Mesenchymal stem cell (in vitro differentiated cells and primary cell): ENCODE results near the gene ZBTB7B.
A peak's percentile ranks its signal among the peaks of the same experiment; 100 is the strongest.
"Not testable (repeated sequence)": the region's sequence is repeated elsewhere in the genome, so short reads cannot be mapped to it uniquely, and the experiment has no call there.

Source experiments
- DNase-seq: peaks from one replicate; pipeline ENCODE4 v3.0.0-alpha.2; 2013
- H2AFZ ChIP-seq: one replicate; pipeline ENCODE4 v1.6.1; 2013; ENCODE audit warnings: low read depth, mild to moderate bottlenecking, control low read depth, inconsistent platforms, low read length, moderate library complexity
- H2AK5ac ChIP-seq: 2 replicates; pipeline ENCODE4 v1.6.1; 2013; ENCODE audit warnings: low read length, moderate library complexity, mild to moderate bottlenecking, inconsistent platforms; ENCODE audit not compliant: severe bottlenecking
- H2BK120ac ChIP-seq: one replicate; pipeline ENCODE4 v1.6.1; 2013; ENCODE audit warnings: low read depth, mild to moderate bottlenecking, inconsistent platforms, low read length, moderate library complexity
- H2BK12ac ChIP-seq, 2 experiments: one replicate each; pipeline ENCODE4 v1.6.1; 2013; ENCODE audit warnings: inconsistent platforms in 2 of 2, low read length in 2 of 2, mild to moderate bottlenecking in 2 of 2, moderate library complexity in 2 of 2, control low read depth in 1 of 2
- H2BK15ac ChIP-seq: one replicate; pipeline ENCODE4 v1.6.1; 2013; ENCODE audit warnings: mild to moderate bottlenecking, low read depth, inconsistent platforms; ENCODE audit not compliant: poor library complexity, severe bottlenecking
- H2BK5ac ChIP-seq: 2 replicates; pipeline ENCODE4 v1.6.1; 2013; ENCODE audit warnings: low read depth, mild to moderate bottlenecking, low read length, control low read depth, inconsistent platforms; ENCODE audit not compliant: poor library complexity, severe bottlenecking
- H3K14ac ChIP-seq, 2 experiments: one replicate each; pipeline ENCODE4 v1.6.1; 2013; ENCODE audit warnings: inconsistent platforms in 2 of 2, low read length in 2 of 2, control low read depth in 1 of 2, mild to moderate bottlenecking in 1 of 2, moderate library complexity in 1 of 2
- H3K18ac ChIP-seq, 2 experiments: one replicate each; pipeline ENCODE4 v1.6.1; 2013; ENCODE audit warnings: inconsistent platforms in 2 of 2, low read length in 2 of 2, control low read depth in 1 of 2, low read depth in 1 of 2, mild to moderate bottlenecking in 1 of 2
- H3K23ac ChIP-seq, 2 experiments: one replicate each; pipeline ENCODE4 v1.6.1; 2013; ENCODE audit warnings: inconsistent platforms in 2 of 2, low read length in 2 of 2, mild to moderate bottlenecking in 2 of 2, moderate library complexity in 2 of 2, control low read depth in 1 of 2
- H3K27ac ChIP-seq: 2 replicates; pipeline ENCODE4 v1.5.1; 2013; ENCODE audit warnings: mild to moderate bottlenecking, moderate library complexity, low read length, control low read depth, inconsistent platforms; ENCODE audit not compliant: poor library complexity, severe bottlenecking
- H3K27me3 ChIP-seq, 2 experiments: 2 replicates each; pipeline versions ENCODE4 v1.6.1 to v1.7.0; 2013; ENCODE audit warnings: low read length in 2 of 2, mild to moderate bottlenecking in 2 of 2, moderate library complexity in 2 of 2, control low read depth in 1 of 2, inconsistent platforms in 1 of 2; ENCODE audit not compliant: control insufficient read depth in 1 of 2, insufficient read depth in 1 of 2
- H3K36me3 ChIP-seq, 2 experiments: 2 replicates each; pipeline versions ENCODE4 v1.6.1 to v1.7.0; 2013; ENCODE audit warnings: low read length in 2 of 2, control low read depth in 1 of 2, inconsistent platforms in 1 of 2, low read depth in 1 of 2, mild to moderate bottlenecking in 1 of 2; ENCODE audit not compliant: insufficient read depth in 2 of 2, control insufficient read depth in 1 of 2
- H3K4ac ChIP-seq, 2 experiments: one replicate each; pipeline ENCODE4 v1.6.1; 2013; ENCODE audit warnings: inconsistent platforms in 2 of 2, low read length in 2 of 2, mild to moderate bottlenecking in 2 of 2, moderate library complexity in 2 of 2, control low read depth in 1 of 2, low read depth in 1 of 2
- H3K4me1 ChIP-seq: 2 replicates; pipeline ENCODE4 v1.6.1; 2013; ENCODE audit warnings: low read depth, low read length, control low read depth; ENCODE audit not compliant: control insufficient read depth, insufficient read depth
- H3K4me2 ChIP-seq: 2 replicates; pipeline ENCODE4 v1.6.1; 2013; ENCODE audit warnings: low read length, mild to moderate bottlenecking, inconsistent platforms; ENCODE audit not compliant: poor library complexity, severe bottlenecking
- H3K4me3 ChIP-seq, 2 experiments: 2 replicates each; pipeline versions ENCODE4 v1.5.1 to v1.7.0; 2013; ENCODE audit warnings: low read length in 2 of 2, mild to moderate bottlenecking in 2 of 2, control low read depth in 1 of 2, low read depth in 1 of 2; ENCODE audit not compliant: insufficient read depth in 1 of 2
- H3K79me1 ChIP-seq: replicated peaks from 2 replicates; pipeline ENCODE4 v1.6.1; 2013; ENCODE audit warnings: mild to moderate bottlenecking, control low read depth, low read length, inconsistent platforms; ENCODE audit not compliant: poor library complexity, severe bottlenecking
- H3K9ac ChIP-seq: 2 replicates; pipeline ENCODE4 v1.7.0; 2013; ENCODE audit warnings: mild to moderate bottlenecking, low read length, moderate library complexity
- H3K9me3 ChIP-seq: 2 replicates; pipeline ENCODE4 v1.7.0; 2013; ENCODE audit warnings: mild to moderate bottlenecking, low read length; ENCODE audit not compliant: control insufficient read depth
- H4K8ac ChIP-seq: one replicate; pipeline ENCODE4 v1.6.1; 2013; ENCODE audit warnings: inconsistent platforms, mild to moderate bottlenecking, low read length, moderate library complexity
- H4K91ac ChIP-seq: one replicate; pipeline ENCODE4 v1.6.1; 2013; ENCODE audit warnings: mild to moderate bottlenecking, low read length, inconsistent platforms
- WGBS: methylation state at CpG from one replicate; pipeline ENCODE4 v1.1.7; 2013; ENCODE audit warnings: mixed read lengths; 5-methylcytosine and 5-hydroxymethylcytosine counted together

Gene ZBTB7B

GRCh38 chr1:154982897-154983648, 19.5 kb upstream of the ZBTB7B start, which contains the start of gene FLAD1:
Gene FLAD1 (plus strand): TSS chr1:154983344. CDS start chr1:154983695, 351 bp downstream.
- peaks cover 24% of the 10 kb centered on the region for H3K79me1 ChIP-seq

GRCh38 chr1:154983776-154984466, 18.7 kb upstream of the ZBTB7B start:
- Histone ChIP-seq H3K27ac (peak overlapping the region; percentile 7), H4K8ac (peak overlapping the region; percentile 27), H3K9ac (peak overlapping the region; percentile 89), H3K9me3 (no peaks in the 10 kb centered on the region), H4K91ac (peak overlapping the region; percentile 73), H2AFZ (no peak overlapping the region), H2BK15ac (no peak overlapping the region), H2BK12ac (peak overlapping the region in 1 of 2 experiments; percentile 38), H3K4me1 (peaks cover 10% of the 10 kb centered on the region), H3K79me1 (peaks cover 30% of the 10 kb centered on the region), H3K14ac (no peak overlapping the region), H3K4ac (peak overlapping the region in 1 of 2 experiments; percentile 66), H2BK120ac (no peak overlapping the region), H3K4me3 (peak overlapping the region; percentile 64 to 91), H3K18ac (no peak overlapping the region), H3K27me3 (no peaks in the 10 kb centered on the region), H3K36me3 (peaks cover 22 to 28% of the 10 kb centered on the region in 2 experiments), H3K4me2 (peak overlapping the region; percentile 91), H2BK5ac (no peak overlapping the region), H3K23ac (no peak overlapping the region), H2AK5ac (peak overlapping the region; percentile 64)
- WGBS = 36% methylated on average over 10 of the region's 17 CpGs
- DNase-seq = no peak

More at GRCh38 chr1:154982897-154983648, 19.5 kb upstream of the ZBTB7B start, which contains the start of gene FLAD1:
- H2AK5ac ChIP-seq = peak within 1 kb of the TSS; percentile 64
- H2BK5ac ChIP-seq = no peak within 1 kb of the TSS
- H3K4me3 ChIP-seq = peak within 1 kb of the TSS; percentile 64 to 91
- peak within 1 kb of the TSS; percentile 73 for H2AFZ ChIP-seq
- H3K27ac ChIP-seq = peak within 1 kb of the TSS; percentile 66
- under 1% methylated on average over 26 of the region's 26 CpGs for WGBS
- H3K36me3 ChIP-seq = peaks cover 15 to 25% of the 10 kb centered on the region in 2 experiments
- no peak within 1 kb of the TSS for H3K18ac ChIP-seq
- peak within 1 kb of the TSS; percentile 91 for H3K4me2 ChIP-seq
- no peak within 1 kb of the TSS for H2BK120ac ChIP-seq
- no peak within 1 kb of the TSS for H3K23ac ChIP-seq
- H3K9me3 ChIP-seq = no peaks in the 10 kb centered on the region
- peak within 1 kb of the TSS; percentile 73 for H4K91ac ChIP-seq
- peak within 1 kb of the TSS; percentile 89 for H3K9ac ChIP-seq
- H4K8ac ChIP-seq = peak within 1 kb of the TSS; percentile 27
- H3K4ac ChIP-seq = peak within 1 kb of the TSS in 1 of 2 experiments; percentile 66
- no peaks in the 10 kb centered on the region for H3K27me3 ChIP-seq
- peak; percentile 100 for DNase-seq
- H2BK15ac ChIP-seq = no peak within 1 kb of the TSS
- H2BK12ac ChIP-seq = peak within 1 kb of the TSS in 1 of 2 experiments; percentile 38
- H3K4me1 ChIP-seq = peaks cover 9% of the 10 kb centered on the region
- no peak within 1 kb of the TSS for H3K14ac ChIP-seq

GRCh38 chr1:154986736-154987135, 15.9 kb upstream of the ZBTB7B start:
- not testable (repeated sequence) for H3K9me3 ChIP-seq, H2BK5ac ChIP-seq, H3K4me2 ChIP-seq, H2BK12ac ChIP-seq, H3K18ac ChIP-seq, H3K4me3 ChIP-seq, H2BK15ac ChIP-seq, H2AFZ ChIP-seq, H4K91ac ChIP-seq, H3K9ac ChIP-seq, H4K8ac ChIP-seq, H3K4ac ChIP-seq, H2BK120ac ChIP-seq, H3K14ac ChIP-seq, H3K23ac ChIP-seq, H3K27me3 ChIP-seq, DNase-seq, H3K27ac ChIP-seq, H2AK5ac ChIP-seq
- Histone ChIP-seq H3K79me1 (peaks cover 36% of the 10 kb centered on the region), H3K4me1 (peaks cover 17% of the 10 kb centered on the region), H3K36me3 (peaks cover 41 to 42% of the 10 kb centered on the region in 2 experiments)
- WGBS = 100% methylated on average over 2 of the region's 4 CpGs

- H3K4ac ChIP-seq = no peak overlapping the region
- H3K27ac ChIP-seq = no peak overlapping the region
- H2BK15ac ChIP-seq = no peak overlapping the region
- no peak overlapping the region for H2AK5ac ChIP-seq
- no peaks in the 10 kb centered on the region for H3K9me3 ChIP-seq
- H4K91ac ChIP-seq = no peak overlapping the region
- no peak overlapping the region for H4K8ac ChIP-seq
- no peak overlapping the region for H2AFZ ChIP-seq
- H3K4me1 ChIP-seq = peaks cover 17% of the 10 kb centered on the region
- 94% methylated on average over 6 of the region's 6 CpGs for WGBS
- peaks cover 34% of the 10 kb centered on the region for H3K79me1 ChIP-seq
- no peak overlapping the region for H3K4me2 ChIP-seq
- H3K9ac ChIP-seq = no peak overlapping the region
- H3K23ac ChIP-seq = no peak overlapping the region
- no peak overlapping the region for H2BK5ac ChIP-seq
- no peak overlapping the region for H3K14ac ChIP-seq
- peaks cover 41 to 42% of the 10 kb centered on the region in 2 experiments for H3K36me3 ChIP-seq
- H2BK12ac ChIP-seq = no peak overlapping the region
- no peak for DNase-seq
- H3K4me3 ChIP-seq = no peak overlapping the region
- no peak overlapping the region for H3K18ac ChIP-seq
- no peak overlapping the region for H2BK120ac ChIP-seq
- H3K27me3 ChIP-seq = no peaks in the 10 kb centered on the region
These were observed 15.3 kb upstream of the ZBTB7B start for GRCh38 chr1:154987326-154987725.
